Measurements from ENCODE around the gene SMOC2.

- TF ChIP-seq, protein P1, sequence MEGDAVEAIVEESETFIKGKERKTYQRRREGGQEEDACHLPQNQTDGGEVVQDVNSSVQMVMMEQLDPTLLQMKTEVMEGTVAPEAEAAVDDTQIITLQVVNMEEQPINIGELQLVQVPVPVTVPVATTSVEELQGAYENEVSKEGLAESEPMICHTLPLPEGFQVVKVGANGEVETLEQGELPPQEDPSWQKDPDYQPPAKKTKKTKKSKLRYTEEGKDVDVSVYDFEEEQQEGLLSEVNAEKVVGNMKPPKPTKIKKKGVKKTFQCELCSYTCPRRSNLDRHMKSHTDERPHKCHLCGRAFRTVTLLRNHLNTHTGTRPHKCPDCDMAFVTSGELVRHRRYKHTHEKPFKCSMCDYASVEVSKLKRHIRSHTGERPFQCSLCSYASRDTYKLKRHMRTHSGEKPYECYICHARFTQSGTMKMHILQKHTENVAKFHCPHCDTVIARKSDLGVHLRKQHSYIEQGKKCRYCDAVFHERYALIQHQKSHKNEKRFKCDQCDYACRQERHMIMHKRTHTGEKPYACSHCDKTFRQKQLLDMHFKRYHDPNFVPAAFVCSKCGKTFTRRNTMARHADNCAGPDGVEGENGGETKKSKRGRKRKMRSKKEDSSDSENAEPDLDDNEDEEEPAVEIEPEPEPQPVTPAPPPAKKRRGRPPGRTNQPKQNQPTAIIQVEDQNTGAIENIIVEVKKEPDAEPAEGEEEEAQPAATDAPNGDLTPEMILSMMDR (IDR thresholded peaks at IDR 0.05) = no peak
- no peak for TF ChIP-seq EZH2 (IDR thresholded peaks at IDR 0.05; ENCODE audit: borderline replicate concordance, insufficient read depth, low read depth, low read length, poor library complexity, severe bottlenecking)
These were observed 187.2 kb downstream of the SMOC2 start for GRCh38 chr6:168628176-168628553.

All from B cell (primary cell).